ENCODE results near the gene RTTN. TPM values are rescaled to one million over a fixed set of nuclear protein-coding genes. Genes with fewer than 3 reads are reported as not detected.

The RTTN gene
- total RNA-seq, 2 donors from 2014 or later: 22.3 to 35.4 TPM

DNA sequence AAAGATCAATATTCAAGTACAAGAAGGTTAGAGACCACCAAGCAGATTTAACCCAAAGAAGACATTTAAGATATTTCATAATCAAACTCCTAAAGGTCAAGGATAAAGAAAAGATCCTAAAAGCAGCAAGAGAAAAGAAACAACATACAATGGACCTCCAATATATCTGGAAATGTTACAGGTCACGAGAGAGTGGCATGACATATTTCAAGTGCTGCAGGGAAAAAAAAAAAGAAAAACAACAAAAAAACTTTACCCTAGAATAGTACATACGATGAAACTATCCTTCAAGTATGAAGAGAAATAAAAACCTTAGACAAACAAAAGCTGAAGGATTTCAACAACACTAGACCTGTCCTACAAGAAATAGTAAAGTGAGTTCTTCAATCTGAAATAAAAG is 166.3 kb downstream of the RTTN start:
- peaks cover 3% of the 10 kb centered on the region for H3K9me3 ChIP-seq (ENCODE audit: control insufficient read depth, low read length)
- WGBS, 2 experiments (ENCODE audit: insufficient coverage in 1 of 2, insufficient read length in 1 of 2): 83% methylated on average over 2 of the region's 2 CpGs; no CpG with 5 or more reads in 1 of the 2 experiments
- TF ChIP-seq, protein P1, sequence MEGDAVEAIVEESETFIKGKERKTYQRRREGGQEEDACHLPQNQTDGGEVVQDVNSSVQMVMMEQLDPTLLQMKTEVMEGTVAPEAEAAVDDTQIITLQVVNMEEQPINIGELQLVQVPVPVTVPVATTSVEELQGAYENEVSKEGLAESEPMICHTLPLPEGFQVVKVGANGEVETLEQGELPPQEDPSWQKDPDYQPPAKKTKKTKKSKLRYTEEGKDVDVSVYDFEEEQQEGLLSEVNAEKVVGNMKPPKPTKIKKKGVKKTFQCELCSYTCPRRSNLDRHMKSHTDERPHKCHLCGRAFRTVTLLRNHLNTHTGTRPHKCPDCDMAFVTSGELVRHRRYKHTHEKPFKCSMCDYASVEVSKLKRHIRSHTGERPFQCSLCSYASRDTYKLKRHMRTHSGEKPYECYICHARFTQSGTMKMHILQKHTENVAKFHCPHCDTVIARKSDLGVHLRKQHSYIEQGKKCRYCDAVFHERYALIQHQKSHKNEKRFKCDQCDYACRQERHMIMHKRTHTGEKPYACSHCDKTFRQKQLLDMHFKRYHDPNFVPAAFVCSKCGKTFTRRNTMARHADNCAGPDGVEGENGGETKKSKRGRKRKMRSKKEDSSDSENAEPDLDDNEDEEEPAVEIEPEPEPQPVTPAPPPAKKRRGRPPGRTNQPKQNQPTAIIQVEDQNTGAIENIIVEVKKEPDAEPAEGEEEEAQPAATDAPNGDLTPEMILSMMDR (conservative IDR thresholded peaks at IDR 0.05): no peak
- no peaks in the 10 kb centered on the region for H3K27me3 ChIP-seq (ENCODE audit: control insufficient read depth, insufficient read depth, low read length, poor library complexity, severe bottlenecking)
- Mint-ChIP-seq H3K4me3 (no peak overlapping the region), H3K27ac (no peak overlapping the region), H3K4me1 (peaks cover 6% of the 10 kb centered on the region), H3K36me3 (ENCODE audit: low read depth) (peaks cover 4% of the 10 kb centered on the region), H3K27me3 (ENCODE audit: insufficient read depth) (no peaks in the 10 kb centered on the region), H3K9me3 (no peaks in the 10 kb centered on the region)
- DNase-seq: no peak
- H3K4me1 ChIP-seq (ENCODE audit: control insufficient read depth, insufficient read depth, low read length): no peaks in the 10 kb centered on the region
- H3K27ac ChIP-seq (ENCODE audit: low read depth, low read length): no peak overlapping the region
- H3K9ac ChIP-seq (ENCODE audit: extremely low read depth, low read length, poor library complexity, severe bottlenecking): no peak overlapping the region
- H3K36me3 ChIP-seq (ENCODE audit: control insufficient read depth, insufficient read depth, low read length): no peaks in the 10 kb centered on the region
- H3K4me3 ChIP-seq (ENCODE audit: low read length): no peak overlapping the region

DNA sequence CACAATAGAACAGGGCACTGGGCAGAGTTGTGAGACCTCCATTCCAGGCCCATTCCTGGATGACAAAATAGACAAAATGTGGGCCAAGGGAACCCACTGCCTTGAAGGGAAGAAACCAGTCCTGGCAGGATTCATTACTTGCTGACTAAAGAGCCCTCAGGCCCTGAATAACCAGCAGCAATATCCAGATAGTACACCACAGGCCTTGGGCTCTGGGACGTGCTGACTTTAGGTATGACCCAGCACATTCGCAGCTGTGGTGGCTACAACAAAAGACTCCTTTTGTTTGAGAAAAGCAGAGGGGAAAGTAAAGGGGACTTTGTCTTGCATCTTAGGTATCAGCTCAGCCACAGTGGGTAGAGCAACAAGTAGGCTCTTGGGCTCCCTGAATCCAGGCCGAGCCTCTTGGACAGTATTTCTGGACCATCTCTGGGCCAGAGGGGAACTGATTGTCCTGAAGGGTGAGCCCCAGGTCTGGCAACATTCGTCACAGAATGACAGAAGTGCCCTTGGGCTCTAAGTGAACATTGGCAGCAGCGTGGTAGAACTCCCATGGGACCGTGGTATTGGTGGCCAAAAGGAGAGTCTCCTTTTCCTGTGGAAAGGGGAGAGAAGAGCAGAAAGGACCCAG is 167.9 kb downstream of the RTTN start:
- H3K9me3 Mint-ChIP-seq: no peaks in the 10 kb centered on the region
- H3K27ac Mint-ChIP-seq: peak overlapping the region; percentile 38
- H3K27me3 Mint-ChIP-seq (ENCODE audit: insufficient read depth): no peaks in the 10 kb centered on the region
- DNase-seq: no peak
- Histone ChIP-seq H3K9me3 (ENCODE audit: control insufficient read depth, low read length) (peaks cover 3% of the 10 kb centered on the region), H3K9ac (ENCODE audit: extremely low read depth, low read length, poor library complexity, severe bottlenecking) (no peak overlapping the region), H3K27ac (ENCODE audit: low read depth, low read length) (no peak overlapping the region), H3K4me1 (ENCODE audit: control insufficient read depth, insufficient read depth, low read length) (no peaks in the 10 kb centered on the region), H3K4me3 (ENCODE audit: low read length) (no peak overlapping the region), H3K36me3 (ENCODE audit: control insufficient read depth, insufficient read depth, low read length) (no peaks in the 10 kb centered on the region), H3K27me3 (ENCODE audit: control insufficient read depth, insufficient read depth, low read length, poor library complexity, severe bottlenecking) (no peaks in the 10 kb centered on the region)
- peaks cover 4% of the 10 kb centered on the region for H3K36me3 Mint-ChIP-seq (ENCODE audit: low read depth)
- TF ChIP-seq, protein P1 (conservative IDR thresholded peaks at IDR 0.05): no peak
- peaks cover 6% of the 10 kb centered on the region for H3K4me1 Mint-ChIP-seq
- no peak overlapping the region for H3K4me3 Mint-ChIP-seq
- 90 to 100% methylated on average over 4 to 6 of the region's 6 CpGs for WGBS, 2 experiments (ENCODE audit: insufficient coverage in 1 of 2, insufficient read length in 1 of 2)

DNA sequence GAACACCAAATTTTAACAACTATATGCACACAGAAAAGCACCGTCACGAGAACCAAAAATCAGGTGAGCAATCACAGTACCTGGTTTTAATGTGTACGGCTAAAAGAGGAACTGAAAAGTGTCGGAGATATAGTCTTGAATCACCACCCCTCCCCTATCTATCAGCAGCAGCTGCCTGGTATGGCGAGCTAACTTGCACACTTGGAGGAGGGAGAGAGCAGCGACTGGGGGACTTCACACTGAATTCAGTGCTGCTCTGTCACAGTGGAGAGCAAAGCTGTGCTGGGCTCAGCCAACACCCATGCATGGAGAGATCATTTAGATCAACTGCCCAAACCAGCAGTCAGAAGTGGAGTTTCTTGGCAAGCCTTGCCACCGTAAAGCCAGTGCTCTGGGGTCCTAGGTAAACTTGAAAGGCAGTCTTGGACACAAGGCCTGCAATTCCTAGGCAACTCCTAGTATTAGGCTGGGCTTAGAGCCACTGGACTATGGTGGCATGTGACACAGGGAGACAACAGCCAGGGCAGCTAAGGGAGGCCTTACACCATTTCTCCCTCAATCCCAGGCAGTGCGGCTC is 168.6 kb downstream of the RTTN start:
- Histone ChIP-seq H3K9ac (ENCODE audit: extremely low read depth, low read length, poor library complexity, severe bottlenecking) (no peak overlapping the region), H3K27me3 (ENCODE audit: control insufficient read depth, insufficient read depth, low read length, poor library complexity, severe bottlenecking) (no peaks in the 10 kb centered on the region), H3K9me3 (ENCODE audit: control insufficient read depth, low read length) (peaks cover 3% of the 10 kb centered on the region), H3K36me3 (ENCODE audit: control insufficient read depth, insufficient read depth, low read length) (no peaks in the 10 kb centered on the region), H3K4me3 (ENCODE audit: low read length) (no peak overlapping the region), H3K27ac (ENCODE audit: low read depth, low read length) (no peak overlapping the region), H3K4me1 (ENCODE audit: control insufficient read depth, insufficient read depth, low read length) (no peaks in the 10 kb centered on the region)
- H3K4me3 Mint-ChIP-seq: no peak overlapping the region
- TF ChIP-seq, protein P1 (conservative IDR thresholded peaks at IDR 0.05): no peak
- H3K4me1 Mint-ChIP-seq: peaks cover 6% of the 10 kb centered on the region
- H3K27ac Mint-ChIP-seq: no peak overlapping the region
- WGBS, 2 experiments (ENCODE audit: insufficient coverage in 1 of 2, insufficient read length in 1 of 2): 94 to 98% methylated on average over 4 to 8 of the region's 8 CpGs
- no peaks in the 10 kb centered on the region for H3K27me3 Mint-ChIP-seq (ENCODE audit: insufficient read depth)
- no peaks in the 10 kb centered on the region for H3K9me3 Mint-ChIP-seq
- DNase-seq: no peak
- H3K36me3 Mint-ChIP-seq (ENCODE audit: low read depth): peaks cover 4% of the 10 kb centered on the region
